HPDE6-E6E7 (cell line): ENCODE results near the gene CCDC43.
"Not testable (repeated sequence)": the region's sequence is repeated elsewhere in the genome, so short reads cannot be mapped to it uniquely, and the experiment has no call there.

Experiments
- DNase-seq: peaks from one replicate; pipeline ENCODE4 v3.0.0; 2011; ENCODE audit warnings: missing footprints; ENCODE audit errors: extremely low spot score

The CCDC43 gene

DNA sequence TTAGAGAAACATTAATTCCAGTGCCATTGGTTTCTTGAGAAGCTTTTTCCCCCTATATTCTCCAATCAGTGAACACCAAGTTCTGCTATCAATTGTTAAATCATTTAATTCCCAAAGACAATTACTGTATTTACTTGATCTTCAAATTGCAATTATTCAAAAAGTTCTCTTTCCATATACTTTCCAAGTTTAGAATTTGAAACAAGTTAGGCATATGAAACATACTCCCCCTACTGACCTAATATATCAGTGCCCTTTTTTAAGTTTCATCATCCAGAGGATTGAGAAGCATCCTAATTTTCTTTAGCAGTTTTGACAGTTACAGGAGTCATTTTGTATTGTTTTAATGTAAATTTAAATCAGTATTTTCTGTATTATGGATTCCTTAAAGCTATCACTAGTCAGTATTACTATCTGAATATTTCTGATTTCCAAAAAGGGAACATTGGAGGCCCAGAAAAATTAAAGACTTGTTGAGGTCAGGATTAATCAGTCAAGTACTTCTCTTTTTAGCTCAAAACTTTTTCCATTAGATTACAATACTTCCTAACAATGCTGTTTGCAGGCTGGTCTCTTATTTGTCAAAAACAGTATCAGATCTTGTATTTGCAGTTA is 17.0 kb downstream of the CCDC43 start:
- no peak for DNase-seq

DNA sequence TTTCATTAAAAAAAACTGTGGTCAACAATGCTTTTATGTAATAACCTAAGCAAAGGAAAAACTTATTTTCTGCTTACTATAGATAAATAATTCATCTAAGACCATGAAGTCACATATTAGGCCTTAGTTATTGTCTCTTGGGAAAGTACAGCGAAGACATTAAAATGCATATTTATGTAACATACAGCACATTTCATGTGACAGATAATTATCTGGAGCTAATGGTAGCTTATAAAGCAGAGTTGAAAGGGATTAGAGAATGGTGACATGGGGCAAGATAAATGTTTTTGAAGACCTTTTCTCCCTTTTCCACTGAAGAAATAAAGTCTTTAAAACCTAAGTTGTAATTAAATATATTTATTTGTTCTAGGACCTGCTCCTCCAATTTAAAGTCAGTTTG is 23.6 kb downstream of the CCDC43 start:
- DNase-seq, result no peak

DNA sequence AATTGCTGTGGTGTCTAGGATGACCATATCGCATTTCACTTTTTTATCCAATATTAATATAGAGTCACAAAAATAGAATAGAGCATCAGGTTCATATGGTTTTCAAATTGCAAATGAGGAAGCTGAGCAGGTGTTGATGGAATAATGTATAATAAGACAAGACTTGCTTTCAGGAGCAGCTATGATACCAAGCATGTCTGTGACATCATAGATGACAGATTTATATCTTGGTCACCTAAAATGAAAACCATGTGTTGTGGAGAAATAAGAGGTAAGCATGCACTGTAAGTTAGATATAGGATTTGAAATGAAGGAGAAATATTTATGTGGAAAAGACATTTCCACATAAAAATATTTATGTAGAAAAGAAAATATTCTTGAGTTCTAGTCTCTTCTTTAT is 24.7 kb downstream of the CCDC43 start:
- no peak for DNase-seq

- no peak for DNase-seq
These were observed 26.5 kb downstream of the CCDC43 start for GRCh38 chr17:44663095-44663494.

DNA sequence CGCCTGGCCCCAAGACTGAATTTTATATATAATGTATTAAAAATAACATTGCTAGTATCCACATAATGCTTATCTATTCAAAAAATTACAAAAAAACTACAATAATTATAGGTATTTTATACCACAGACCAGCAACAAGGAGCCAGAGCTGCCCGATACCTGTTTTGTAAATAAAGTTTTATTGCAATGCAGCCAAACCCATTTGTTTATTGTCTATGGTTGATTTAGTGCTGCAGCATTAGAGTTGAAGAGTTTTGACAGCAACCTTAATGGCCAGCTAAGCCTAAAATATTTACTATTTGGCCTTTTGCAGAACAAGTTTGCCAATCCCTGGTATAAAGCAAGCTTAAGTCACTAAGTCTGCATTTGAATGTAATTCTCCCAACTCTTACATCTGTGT is 27.7 kb downstream of the CCDC43 start:
- no peak for DNase-seq

DNA sequence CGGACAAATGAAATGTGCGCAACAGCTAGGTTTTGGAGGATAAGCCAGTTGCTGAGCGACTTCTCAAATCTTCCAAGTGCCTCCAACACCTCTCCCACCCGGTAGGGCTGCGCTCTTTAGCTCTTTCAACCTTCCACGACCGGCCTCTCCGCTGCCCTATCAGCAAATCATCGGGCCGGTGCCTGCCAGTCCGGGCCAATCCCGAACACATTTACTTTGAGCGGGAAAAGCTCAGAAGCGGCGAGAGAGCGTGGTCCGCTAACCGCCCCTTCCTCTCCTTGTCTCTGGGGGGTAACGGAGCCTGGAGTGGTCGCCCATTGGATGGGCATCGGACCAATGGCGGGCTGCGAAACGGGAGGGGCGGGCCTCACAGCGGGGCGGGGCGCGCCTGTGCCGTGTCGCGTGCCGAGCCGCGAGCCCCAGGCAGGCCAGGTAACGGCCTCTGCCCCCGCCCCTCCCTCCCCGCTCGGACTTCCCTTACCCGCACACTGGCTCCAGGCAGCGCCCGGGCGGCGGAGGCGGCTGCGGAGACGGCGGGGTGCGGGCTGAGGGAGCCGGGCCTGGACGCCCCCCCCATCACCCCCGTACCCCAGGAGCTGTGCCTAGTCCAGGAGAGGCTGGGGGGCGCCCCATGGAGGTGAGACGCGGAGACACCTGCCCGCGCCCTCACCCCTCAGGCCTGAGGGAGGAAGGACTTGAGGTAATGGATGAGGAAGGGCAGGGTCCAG is 33.4 kb downstream of the CCDC43 start, which contains the start of gene MEIOC:
Gene MEIOC, plus strand, starts transcription at position 486 of the 728 bp plus-strand sequence. Its CDS starts 146 bp downstream, at position 632.
- no peak for DNase-seq

GRCh38 chr17:44653954-44654353 is 35.6 kb downstream of the CCDC43 start:
- no peak for DNase-seq

- DNase-seq, result no peak
These were observed 36.2 kb downstream of the CCDC43 start for GRCh38 chr17:44653384-44653783.

DNA sequence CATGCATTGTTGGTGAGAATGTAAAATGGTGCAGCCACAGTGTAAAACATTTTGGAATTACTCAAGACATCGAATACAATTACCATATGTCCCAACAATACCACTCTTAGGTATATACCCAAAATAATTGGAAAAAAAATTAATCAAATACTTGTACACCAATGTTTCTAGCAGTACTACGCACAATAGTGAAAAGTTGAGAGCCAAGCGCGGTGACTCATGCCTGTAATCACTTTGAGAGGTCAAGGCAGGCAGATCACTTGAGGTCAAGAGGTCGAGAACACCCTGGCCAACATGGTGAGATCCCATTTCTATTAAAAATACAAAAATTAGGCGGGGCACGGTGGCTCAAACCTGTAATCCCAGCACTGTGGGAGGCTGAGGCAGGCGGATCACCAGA is 36.8 kb downstream of the CCDC43 start:
- no peak for DNase-seq

DNA sequence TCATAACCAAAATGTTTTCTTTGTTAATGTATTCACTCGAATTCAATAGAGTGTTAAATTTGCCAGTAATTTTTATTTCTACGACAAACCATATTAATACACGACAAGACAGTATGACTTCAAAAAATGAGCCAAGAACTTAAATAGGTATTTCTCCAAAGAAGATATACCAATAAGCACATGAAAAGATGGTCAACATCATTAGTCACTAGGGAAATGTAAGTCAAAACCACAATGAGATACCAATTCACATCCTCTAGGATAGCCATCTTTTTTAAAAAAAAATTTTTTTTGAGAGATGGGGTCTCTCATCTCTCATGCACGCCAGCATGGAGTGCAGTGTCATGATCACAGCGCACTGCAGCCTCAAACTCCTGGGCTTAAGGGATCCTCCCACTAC is 38.3 kb downstream of the CCDC43 start:
- DNase-seq, result no peak

- DNase-seq, result no peak
These were observed 40.6 kb downstream of the CCDC43 start for GRCh38 chr17:44648963-44649362.

DNA sequence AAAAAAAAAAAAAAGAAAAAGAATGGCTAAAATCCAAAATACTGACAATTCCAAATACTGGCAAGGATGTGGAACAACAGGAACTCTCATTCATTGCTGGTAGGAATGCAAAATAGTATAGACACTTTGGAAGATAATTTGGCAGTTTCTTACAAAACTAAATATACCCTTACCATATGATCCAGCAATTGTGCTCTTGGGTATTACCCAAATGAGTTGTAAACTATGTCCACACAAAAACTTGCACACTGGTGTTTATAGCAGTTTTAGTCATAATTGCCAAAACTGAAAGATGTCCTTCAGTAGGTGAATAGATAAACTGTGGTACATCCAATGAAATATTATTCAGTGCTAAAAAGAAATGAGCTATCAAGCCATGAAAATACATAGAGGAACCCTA is 41.8 kb downstream of the CCDC43 start:
- no peak for DNase-seq

- DNase-seq, result no peak
These were observed 43.3 kb downstream of the CCDC43 start for GRCh38 chr17:44646280-44646679.

DNA sequence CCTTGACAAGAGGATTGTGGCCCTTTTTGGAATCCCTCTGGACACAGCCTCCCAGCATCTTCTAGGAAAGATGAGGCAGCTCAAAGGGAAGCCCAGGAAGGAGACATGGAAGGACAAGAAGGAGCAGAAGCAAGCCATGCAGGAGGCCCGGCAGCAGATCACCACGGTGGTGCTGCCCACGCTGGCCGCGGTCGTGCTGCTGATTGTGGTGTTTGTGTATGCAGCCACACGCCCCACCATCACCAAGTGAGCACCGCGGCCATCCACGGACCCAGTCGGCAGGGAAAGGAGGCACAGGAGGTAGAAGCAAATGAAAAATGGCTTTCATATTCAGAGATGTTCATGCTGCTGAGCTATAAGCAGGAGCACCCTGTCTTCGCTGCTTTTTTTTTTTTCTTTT is 44.2 kb downstream of the CCDC43 start:
- DNase-seq, result no peak

GRCh38 chr17:44642834-44643233 is 46.7 kb downstream of the CCDC43 start:
- DNase-seq, result no peak

DNA sequence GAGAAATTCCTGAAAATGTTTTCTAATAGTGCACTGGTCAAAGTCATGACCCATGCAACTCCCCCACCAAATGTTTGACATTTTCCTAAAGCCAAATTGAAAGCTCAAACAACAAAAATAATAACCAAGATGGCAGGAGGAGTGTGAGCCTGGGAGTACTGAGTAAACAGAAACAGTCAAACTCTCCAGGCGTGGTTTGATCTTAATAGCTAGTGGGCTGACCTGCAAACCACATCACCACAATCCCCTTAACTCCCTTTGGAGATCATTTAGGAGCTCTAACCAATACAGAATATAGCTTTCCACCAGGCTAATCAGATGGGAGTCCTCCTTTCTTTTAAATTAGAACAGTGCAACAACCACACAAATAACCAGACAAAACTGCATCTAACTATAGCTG is 52.5 kb downstream of the CCDC43 start:
- DNase-seq, result no peak

- DNase-seq, result no peak
These were observed 53.0 kb downstream of the CCDC43 start for GRCh38 chr17:44636562-44636961.

DNA sequence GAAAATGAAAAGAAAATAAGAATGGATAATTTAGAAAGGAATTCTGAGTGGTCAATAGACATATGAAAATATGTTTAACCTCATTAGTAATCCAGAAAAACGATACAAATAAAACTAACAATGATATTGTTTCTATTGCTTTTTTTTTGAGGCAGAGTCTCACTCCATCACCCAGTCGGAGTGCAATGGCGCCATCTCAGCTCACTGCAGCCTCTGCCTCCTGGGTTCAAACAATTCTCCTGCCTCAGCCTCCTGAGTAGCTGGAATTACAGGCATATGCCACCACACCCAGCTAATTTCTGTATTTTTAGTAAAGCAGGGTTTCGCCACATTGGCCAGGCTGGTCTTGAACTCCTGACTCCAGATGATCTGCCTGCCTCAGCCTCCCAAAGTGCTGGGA is 55.2 kb downstream of the CCDC43 start:
- DNase-seq, result not testable (repeated sequence)

- no peak for DNase-seq
These were observed 55.6 kb downstream of the CCDC43 start for GRCh38 chr17:44633998-44634397.

GRCh38 chr17:44630703-44631102 is 58.9 kb downstream of the CCDC43 start:
- DNase-seq, result no peak

GRCh38 chr17:44629314-44629713 is 60.3 kb downstream of the CCDC43 start:
- DNase-seq, result no peak

DNA sequence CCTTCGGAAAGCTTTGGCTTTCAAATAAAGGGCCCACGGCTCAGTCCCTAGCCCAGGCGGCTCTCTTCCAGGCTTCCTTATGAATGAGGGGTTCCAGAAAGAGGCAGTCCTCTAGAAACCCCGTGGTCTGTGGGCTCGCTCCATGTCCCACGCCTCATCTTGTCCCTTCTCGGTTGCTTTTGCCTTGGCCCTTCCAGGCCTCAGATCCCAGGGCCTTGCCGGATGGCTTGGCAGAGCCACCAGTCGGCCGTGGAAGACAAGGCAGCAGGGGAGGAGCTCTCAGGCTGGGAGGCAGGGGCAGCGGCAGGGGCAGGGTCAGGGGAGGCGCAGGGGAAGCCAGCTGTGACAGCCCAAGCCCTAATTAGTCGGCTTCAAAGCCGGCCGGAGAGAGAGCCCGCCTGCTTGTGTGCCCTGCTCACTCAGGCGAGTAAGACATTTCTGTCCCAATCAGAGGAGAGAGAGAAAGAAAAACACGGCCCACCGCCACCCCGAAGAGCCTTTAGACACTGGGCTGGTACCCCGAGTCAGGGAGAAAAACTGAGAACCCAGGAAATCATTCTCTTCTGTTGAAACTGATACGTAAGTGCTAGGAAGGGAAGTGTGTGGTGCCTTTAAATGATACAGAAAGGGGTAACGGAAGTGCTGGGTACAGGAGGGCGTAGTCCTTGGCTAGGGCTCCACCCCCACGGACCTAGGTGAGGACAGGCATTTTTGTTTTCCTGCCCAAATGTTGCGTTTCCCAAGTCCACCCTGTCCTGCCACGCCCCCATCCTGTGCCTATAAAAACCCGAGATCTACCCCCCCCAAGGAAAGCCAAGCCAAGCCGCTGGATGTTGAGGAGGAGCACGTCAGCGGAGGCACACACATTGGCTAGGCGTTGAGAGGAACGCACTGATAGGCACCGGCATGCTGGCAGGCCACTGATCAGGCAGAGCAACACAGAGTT is 61.1 kb downstream of the CCDC43 start:
- no peak for DNase-seq
